C4-2B (cell line): ENCODE results near the gene B4GALT6.

ENCODE experiments used
- ZFX ChIP-seq: fragments of 450-650 bp; IDR thresholded peaks from 2 replicates; pipeline ENCODE4 v1.6.1; 2017
- TF ChIP-seq, protein P1 (sequence below): fragments of 450-650 bp; conservative IDR thresholded peaks from 2 replicates; pipeline ENCODE4 v1.5.1; 2017; ENCODE audit warnings: mild to moderate bottlenecking

DNA sequence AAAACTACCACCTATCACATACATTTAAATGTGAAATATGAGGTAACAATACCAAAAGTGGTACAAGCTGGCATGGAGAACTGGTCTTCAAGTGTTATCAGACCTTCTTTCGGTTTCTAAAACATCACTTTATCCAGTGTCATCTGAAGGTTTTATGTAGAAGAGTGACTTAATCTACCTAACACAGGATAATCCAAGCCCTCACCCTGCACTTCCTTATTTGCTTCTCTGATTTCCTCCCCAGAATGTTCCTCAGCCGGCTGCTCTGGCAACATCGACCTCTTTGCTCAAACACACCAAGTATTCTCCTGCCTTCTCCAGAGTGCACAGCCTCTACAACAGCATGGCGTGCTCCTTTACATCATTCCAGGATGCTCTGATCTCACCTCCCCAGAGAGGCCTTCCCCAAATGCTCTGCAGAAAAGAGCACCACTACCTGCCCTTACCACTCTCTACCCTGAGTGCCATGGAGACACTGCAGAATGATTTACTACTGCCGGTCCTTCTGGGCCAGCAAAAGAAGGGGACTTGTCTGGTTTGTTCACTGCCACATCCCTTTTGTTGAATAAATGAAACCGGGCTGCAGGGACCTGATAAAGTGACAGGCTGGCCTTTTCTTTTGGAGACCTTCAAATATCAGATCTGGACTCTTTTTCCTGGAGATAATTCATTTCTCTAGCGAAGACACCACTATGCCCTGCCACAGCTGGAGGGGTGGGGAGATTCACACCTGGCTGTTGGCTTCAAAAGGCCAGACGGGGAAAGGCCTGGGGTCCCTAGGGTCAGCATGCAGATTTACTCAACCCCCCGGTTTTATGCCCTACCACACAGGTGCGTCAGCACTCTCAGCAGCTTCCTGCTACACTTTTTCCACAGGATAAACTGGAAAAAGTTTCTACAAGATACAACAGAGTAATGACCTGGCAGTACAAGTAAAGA, 50.7 kb downstream of the B4GALT6 start:
- TF ChIP-seq, protein P1, sequence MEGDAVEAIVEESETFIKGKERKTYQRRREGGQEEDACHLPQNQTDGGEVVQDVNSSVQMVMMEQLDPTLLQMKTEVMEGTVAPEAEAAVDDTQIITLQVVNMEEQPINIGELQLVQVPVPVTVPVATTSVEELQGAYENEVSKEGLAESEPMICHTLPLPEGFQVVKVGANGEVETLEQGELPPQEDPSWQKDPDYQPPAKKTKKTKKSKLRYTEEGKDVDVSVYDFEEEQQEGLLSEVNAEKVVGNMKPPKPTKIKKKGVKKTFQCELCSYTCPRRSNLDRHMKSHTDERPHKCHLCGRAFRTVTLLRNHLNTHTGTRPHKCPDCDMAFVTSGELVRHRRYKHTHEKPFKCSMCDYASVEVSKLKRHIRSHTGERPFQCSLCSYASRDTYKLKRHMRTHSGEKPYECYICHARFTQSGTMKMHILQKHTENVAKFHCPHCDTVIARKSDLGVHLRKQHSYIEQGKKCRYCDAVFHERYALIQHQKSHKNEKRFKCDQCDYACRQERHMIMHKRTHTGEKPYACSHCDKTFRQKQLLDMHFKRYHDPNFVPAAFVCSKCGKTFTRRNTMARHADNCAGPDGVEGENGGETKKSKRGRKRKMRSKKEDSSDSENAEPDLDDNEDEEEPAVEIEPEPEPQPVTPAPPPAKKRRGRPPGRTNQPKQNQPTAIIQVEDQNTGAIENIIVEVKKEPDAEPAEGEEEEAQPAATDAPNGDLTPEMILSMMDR = no peak
- no peak for TF ChIP-seq ZFX
